ENCODE measurements around the gene WDR59. TPM values are rescaled to one million over a fixed set of nuclear protein-coding genes. Genes with fewer than 3 reads are reported as not detected.
A peak's percentile ranks its signal among the peaks of the same experiment; 100 is the strongest.

The WDR59 gene
- total RNA-seq, 2 experiments from 2014 or later, result 58.3 to 58.4 TPM

DNA sequence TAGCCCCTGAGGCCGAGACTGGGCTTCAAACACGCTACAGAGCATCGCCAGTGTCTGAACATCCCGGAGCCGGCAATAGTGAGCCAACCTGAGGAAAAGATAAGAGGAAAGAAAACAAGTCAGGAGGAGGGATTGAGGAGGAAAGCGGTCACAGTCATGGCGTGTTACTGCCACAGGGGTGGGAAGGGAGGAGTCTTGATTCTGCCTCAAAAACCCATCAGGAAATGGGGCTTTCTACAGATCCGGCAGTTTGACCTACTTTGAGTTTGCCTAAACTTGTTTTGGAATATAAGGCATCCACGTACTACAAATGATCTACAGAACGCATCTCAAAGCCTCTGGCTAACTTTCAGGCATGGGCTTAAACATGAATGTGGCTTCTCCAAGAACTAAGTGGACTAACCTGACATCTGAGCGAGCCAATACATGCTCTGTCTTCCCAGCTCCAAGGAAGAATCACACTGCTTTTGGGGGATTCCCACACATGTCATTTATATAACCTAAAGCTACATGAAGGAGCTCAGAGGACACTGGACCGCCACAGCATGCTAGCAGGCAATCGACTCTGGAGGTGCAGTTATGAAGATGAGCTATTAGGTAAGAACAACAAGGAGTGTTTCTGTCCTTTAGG is 96.6 kb downstream of the WDR59 start:
- Mint-ChIP-seq H3K4me3 (no peak overlapping the region), H3K27me3 (no peaks in the 10 kb centered on the region), H3K4me1 (no peaks in the 10 kb centered on the region), H3K27ac (no peak overlapping the region), H3K9me3 (no peaks in the 10 kb centered on the region), H3K36me3 (peaks cover 18% of the 10 kb centered on the region)
- no peak for DNase-seq

DNA sequence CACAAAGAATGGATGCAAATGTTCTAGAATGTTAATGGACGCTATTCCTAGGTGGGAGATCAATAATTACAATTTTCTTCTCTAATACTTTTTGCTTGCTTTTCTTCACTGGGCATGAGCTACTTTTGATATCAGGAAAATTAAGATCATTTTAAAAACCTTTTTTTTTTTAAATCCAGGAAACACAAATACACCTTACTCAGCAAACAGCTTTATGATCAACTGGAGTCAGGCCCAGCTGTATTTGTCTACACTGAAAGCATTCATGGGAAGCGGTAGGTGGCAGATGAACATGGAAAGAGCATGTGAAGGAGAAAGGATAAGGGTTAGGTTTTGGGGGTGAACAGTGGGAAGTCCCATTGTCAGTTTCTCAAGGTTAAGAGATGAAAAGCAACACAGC is 97.8 kb downstream of the WDR59 start:
- no peak overlapping the region for H3K27ac Mint-ChIP-seq
- H3K27me3 Mint-ChIP-seq, result no peaks in the 10 kb centered on the region
- DNase-seq, result no peak
- no peak overlapping the region for H3K4me3 Mint-ChIP-seq
- H3K36me3 Mint-ChIP-seq, result peaks cover 20% of the 10 kb centered on the region
- no peaks in the 10 kb centered on the region for H3K9me3 Mint-ChIP-seq
- H3K4me1 Mint-ChIP-seq, result no peaks in the 10 kb centered on the region

DNA sequence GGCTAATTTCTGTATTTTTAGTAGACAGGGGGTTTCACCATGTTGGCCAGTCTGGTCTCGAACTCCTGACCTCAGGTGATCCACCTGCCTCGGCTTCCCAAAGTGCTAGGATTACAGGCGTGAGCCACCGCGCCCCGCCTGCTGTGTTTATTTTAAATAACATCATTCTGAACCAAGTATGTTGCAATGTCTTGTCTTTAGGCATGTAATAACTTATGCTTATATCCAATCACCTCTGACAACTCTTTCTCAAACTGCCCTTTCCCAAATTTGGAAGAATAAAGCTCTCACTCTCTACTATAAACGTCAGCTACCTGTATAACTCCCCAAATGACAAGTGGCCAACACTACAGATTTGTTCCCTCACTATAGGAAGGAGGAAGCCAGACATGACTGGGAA is 107.2 kb downstream of the WDR59 start:
- no peaks in the 10 kb centered on the region for H3K27me3 Mint-ChIP-seq
- no peak overlapping the region for H3K27ac Mint-ChIP-seq
- H3K9me3 Mint-ChIP-seq, result no peaks in the 10 kb centered on the region
- H3K4me3 Mint-ChIP-seq, result no peak overlapping the region
- peaks cover 8% of the 10 kb centered on the region for H3K36me3 Mint-ChIP-seq
- no peaks in the 10 kb centered on the region for H3K4me1 Mint-ChIP-seq
- DNase-seq, result no peak

DNA sequence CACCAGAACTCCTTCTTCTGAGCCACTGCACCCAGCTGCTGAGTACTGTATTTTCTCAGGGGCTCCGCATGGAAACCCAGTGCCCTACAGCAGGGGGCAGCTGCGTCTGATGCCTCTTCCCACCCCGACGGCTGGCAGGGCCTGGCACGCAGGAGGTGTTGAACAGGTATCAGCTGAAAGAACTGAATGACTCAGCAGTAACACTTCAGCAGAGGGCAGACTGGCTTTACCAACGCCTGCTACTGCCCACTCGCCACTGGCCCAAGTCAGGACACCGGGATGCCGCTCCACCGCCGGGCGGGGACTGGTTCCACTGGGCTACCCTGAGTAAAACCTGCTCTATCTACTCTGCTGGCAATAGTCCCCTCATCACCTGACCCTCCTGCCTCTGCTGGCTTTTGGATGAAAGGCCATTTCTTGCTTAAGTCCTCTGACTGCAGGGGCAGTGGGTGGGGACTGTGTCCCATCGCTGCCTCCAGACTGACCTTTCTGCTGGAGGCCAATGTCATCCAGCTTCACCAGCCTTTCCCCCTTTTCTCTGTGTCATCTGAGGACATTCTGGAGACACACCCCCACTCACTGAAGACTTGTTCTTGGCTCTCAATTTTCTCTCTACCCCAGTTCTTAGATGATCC is 109.9 kb downstream of the WDR59 start:
- no peaks in the 10 kb centered on the region for H3K27me3 Mint-ChIP-seq
- no peak overlapping the region for H3K27ac Mint-ChIP-seq
- H3K4me3 Mint-ChIP-seq, result no peak overlapping the region
- H3K4me1 Mint-ChIP-seq, result no peaks in the 10 kb centered on the region
- no peak for DNase-seq
- peaks cover 9% of the 10 kb centered on the region for H3K36me3 Mint-ChIP-seq
- no peaks in the 10 kb centered on the region for H3K9me3 Mint-ChIP-seq

DNA sequence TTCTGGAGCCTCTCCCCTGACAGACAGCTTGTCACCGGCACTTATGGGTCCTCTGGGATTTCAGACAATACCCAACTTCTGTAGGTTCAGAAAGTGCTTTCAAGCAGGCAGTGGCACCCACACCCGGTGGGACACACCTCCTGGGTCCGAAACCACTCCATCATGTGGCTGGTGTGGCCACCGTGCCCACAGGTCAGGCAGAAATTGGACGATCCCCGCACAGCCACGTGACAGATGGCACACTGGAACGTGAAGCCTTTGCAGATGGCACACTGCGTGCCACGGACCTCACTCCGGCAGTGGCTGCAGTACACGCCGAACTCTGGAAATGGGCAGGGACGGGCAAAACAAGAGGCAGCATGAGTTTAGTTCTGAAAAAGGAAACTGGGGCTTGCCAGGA is 110.8 kb downstream of the WDR59 start:
- peak overlapping the region; percentile 45 for H3K27ac Mint-ChIP-seq
- H3K27me3 Mint-ChIP-seq, result no peaks in the 10 kb centered on the region
- H3K36me3 Mint-ChIP-seq, result peaks cover 9% of the 10 kb centered on the region
- H3K4me1 Mint-ChIP-seq, result no peaks in the 10 kb centered on the region
- H3K4me3 Mint-ChIP-seq, result no peak overlapping the region
- no peak for DNase-seq
- no peaks in the 10 kb centered on the region for H3K9me3 Mint-ChIP-seq

DNA sequence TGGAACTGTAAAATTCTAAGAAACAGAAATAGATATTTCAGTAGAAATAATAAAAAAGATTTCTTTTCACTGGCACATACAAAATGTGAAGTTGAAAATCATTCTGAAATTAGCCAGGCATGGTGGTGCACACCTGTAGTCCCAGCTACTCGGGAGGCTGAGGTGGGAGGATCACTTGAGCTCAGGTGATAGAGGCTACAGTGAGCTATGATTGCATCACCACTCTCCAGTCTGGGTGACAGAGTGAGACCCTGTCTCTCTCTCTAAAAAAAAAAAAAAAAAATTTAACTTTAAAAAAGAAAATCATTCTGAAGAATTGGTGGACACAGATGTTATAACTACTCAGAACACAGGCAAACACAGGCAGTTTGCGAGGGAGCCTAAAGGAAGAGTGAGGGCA is 112.6 kb downstream of the WDR59 start:
- H3K4me1 Mint-ChIP-seq, result peaks cover 8% of the 10 kb centered on the region
- H3K27ac Mint-ChIP-seq, result no peak overlapping the region
- no peaks in the 10 kb centered on the region for H3K9me3 Mint-ChIP-seq
- H3K27me3 Mint-ChIP-seq, result no peaks in the 10 kb centered on the region
- H3K36me3 Mint-ChIP-seq, result peaks cover 9% of the 10 kb centered on the region
- no peak overlapping the region for H3K4me3 Mint-ChIP-seq
- DNase-seq, result no peak

DNA sequence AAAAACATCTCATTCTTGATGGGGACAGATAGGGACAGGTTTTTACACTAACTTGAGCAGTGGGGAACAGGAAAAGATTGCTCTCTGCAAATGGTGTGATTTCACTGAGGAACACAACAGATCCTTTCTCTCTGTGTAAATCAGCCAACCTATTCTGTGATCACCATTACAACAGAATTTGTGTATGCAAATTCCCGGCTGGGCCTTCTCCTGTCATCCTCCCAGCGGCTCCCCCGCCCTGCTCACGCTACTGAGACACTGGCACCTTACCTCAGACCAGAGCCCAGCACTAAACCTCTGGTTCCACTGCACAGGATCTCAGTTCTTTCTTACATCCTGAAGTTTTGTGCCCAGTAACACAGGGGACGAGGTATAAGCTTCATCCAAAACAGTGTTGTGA is 113.3 kb downstream of the WDR59 start:
- Mint-ChIP-seq H3K4me1 (peaks cover 8% of the 10 kb centered on the region), H3K36me3 (peaks cover 7% of the 10 kb centered on the region), H3K27ac (no peak overlapping the region), H3K27me3 (no peaks in the 10 kb centered on the region), H3K4me3 (no peak overlapping the region), H3K9me3 (no peaks in the 10 kb centered on the region)
- no peak for DNase-seq

DNA sequence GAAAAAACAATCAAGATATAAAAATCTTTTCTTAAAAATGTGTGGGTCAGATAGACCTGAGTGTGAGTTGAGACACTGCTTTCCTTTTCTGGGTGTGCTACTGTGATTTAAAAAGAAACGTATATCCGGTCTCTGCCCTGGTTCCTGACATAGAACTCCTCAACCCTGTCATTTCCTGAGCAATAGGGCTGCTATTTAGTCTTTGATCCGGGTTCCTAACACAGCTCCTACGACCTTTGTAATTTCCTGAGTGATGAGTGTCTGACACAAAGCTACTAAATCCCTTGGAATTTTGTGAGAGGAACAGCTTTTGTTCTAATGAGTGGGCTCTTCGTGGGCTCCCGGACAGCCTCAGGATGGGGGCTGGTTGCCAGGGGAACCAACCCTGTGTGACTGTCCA is 116.4 kb downstream of the WDR59 start:
- Mint-ChIP-seq H3K27me3 (no peaks in the 10 kb centered on the region), H3K4me3 (no peak overlapping the region), H3K36me3 (peaks cover 5% of the 10 kb centered on the region), H3K9me3 (no peaks in the 10 kb centered on the region), H3K27ac (peak overlapping the region; percentile 78), H3K4me1 (peaks cover 8% of the 10 kb centered on the region)
- no peak for DNase-seq

DNA sequence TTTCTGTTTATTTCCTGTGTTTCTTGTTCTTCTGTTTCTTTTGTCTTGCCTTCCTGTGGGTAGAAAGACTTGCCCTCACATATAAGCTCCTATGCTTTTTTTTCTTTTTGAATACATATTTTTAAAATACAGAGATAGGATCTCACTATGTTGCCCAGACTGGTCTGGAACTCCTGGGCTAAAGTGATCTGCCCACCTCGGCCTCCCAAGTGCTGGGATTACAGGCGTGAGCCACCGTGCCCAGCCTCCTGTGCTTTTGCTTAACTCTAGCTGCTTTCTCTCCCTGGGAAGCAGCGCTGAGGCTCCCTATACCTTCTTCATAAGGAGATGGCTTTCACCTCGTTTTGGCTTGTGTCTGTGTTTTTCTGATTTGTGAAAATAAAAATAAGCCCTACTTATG is 116.9 kb downstream of the WDR59 start:
- H3K9me3 Mint-ChIP-seq, result no peaks in the 10 kb centered on the region
- H3K36me3 Mint-ChIP-seq, result peaks cover 1% of the 10 kb centered on the region
- no peak for DNase-seq
- H3K27me3 Mint-ChIP-seq, result no peaks in the 10 kb centered on the region
- H3K4me3 Mint-ChIP-seq, result no peak overlapping the region
- no peak overlapping the region for H3K27ac Mint-ChIP-seq
- peaks cover 8% of the 10 kb centered on the region for H3K4me1 Mint-ChIP-seq

DNA sequence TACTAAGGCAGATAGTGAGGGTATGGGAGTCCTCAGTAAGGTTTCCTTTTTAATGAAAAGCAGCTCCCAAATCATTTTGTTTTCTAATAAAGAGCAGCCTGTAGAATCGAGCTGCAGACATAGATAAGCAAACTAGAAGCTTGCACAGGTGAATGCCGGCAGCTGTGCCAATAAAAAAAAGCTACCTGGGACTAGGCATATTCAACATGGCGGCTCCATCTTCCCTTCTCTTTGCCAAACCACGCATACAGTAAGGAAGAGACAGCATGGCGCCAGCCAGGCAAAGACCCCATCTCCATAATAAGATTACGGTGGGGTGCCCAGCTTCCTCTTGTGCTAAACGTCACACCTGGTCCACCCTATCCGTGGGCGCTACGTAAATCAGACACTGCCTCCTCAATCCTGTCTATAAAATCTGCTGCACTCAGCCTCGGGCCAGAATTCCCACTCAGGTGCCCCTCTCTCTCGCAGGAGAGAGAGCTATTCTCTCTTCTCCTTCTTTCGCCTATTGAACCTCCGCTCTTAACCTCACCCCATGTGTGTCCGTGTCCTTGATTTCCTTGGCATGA is 117.6 kb downstream of the WDR59 start:
- H3K36me3 Mint-ChIP-seq, result peaks cover 1% of the 10 kb centered on the region
- no peaks in the 10 kb centered on the region for H3K27me3 Mint-ChIP-seq
- H3K27ac Mint-ChIP-seq, result no peak overlapping the region
- DNase-seq, result no peak
- no peak overlapping the region for H3K4me3 Mint-ChIP-seq
- peaks cover 8% of the 10 kb centered on the region for H3K4me1 Mint-ChIP-seq
- H3K9me3 Mint-ChIP-seq, result no peaks in the 10 kb centered on the region

DNA sequence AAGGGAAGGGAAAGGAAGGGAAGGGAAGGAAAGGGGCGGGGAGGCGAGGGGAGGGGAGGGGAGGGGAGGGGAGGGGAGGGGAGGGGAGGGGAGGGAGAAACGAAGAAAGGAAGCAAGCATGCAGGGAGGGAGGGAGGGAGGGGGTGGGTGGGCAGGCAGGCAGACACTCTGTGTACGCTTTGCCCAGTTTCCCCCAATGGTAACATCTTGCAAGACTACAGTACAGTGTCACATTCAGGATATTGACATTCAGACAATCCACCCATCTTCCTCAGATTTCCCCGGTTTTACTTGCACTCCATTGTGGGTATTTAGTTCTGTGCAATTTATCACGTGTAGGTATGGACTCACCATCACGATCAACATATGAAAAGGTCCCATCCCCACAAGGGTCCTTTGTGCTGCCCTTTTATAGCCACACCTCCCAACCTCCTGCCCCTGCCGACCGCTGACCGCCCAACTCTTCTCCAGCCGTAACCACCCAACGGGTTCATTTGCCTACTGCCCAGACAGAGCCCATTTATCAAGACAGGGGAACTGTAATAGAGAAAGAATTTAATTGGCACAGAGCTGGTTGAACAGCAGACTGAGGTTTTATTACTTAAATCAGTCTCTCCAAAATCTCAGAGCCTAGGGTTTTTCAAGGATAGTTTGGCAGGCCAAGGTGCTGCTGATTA is 118.9 kb downstream of the WDR59 start:
- DNase-seq, result no peak
- Mint-ChIP-seq H3K4me3 (no peak overlapping the region), H3K36me3 (no peaks in the 10 kb centered on the region), H3K27ac (no peak overlapping the region), H3K9me3 (no peaks in the 10 kb centered on the region), H3K4me1 (peaks cover 8% of the 10 kb centered on the region), H3K27me3 (no peaks in the 10 kb centered on the region)

DNA sequence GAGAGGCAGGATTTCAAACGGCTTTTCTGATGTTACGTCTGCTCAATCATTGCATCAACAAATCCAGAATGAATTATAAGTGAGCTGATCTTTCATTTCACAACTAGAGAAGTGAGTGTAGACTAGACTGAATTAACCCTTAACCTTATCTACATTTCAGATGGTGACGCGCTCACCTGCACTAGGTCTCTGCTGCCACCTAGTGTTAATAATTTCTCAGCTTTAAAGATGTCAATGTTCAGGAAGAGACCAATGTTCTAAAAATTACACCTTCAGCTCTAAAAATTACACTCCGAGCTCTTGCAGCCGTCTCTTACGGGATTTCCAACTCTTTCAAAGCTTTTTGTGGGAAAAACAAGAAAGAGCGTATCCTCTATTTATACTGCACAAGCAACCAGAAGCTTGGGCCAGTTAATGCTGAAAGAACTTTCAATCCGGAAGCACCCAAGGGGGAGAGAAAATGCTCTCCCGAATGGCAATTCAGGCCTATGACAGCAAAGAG is 122.1 kb downstream of the WDR59 start:
- DNase-seq, result no peak
- H3K4me1 Mint-ChIP-seq, result peaks cover 2% of the 10 kb centered on the region
- no peaks in the 10 kb centered on the region for H3K27me3 Mint-ChIP-seq
- H3K9me3 Mint-ChIP-seq, result no peaks in the 10 kb centered on the region
- H3K4me3 Mint-ChIP-seq, result no peak overlapping the region
- H3K27ac Mint-ChIP-seq, result no peak overlapping the region
- no peaks in the 10 kb centered on the region for H3K36me3 Mint-ChIP-seq

DNA sequence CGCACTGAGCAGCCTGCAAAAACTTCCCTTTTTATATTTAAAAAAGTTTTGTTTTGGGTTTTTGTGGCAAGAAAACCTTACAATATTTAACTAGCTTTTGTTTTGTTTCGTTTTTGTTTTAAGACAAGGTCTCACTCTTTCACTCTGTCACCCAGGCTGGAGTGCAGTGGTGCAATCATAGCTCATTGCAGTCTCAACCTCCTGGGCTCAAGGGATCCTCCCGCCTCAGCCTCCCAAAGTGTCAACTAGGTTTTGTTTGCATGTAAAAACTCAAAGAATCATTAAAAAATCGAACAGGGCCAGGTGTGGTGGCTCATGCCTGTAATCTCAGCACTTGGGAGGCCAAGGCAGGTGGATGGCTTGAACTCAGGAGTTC is 132.4 kb downstream of the WDR59 start:
- Mint-ChIP-seq H3K4me1 (no peaks in the 10 kb centered on the region), H3K9me3 (no peaks in the 10 kb centered on the region), H3K36me3 (no peaks in the 10 kb centered on the region), H3K4me3 (no peak overlapping the region), H3K27me3 (no peaks in the 10 kb centered on the region), H3K27ac (no peak overlapping the region)
- no peak for DNase-seq

DNA sequence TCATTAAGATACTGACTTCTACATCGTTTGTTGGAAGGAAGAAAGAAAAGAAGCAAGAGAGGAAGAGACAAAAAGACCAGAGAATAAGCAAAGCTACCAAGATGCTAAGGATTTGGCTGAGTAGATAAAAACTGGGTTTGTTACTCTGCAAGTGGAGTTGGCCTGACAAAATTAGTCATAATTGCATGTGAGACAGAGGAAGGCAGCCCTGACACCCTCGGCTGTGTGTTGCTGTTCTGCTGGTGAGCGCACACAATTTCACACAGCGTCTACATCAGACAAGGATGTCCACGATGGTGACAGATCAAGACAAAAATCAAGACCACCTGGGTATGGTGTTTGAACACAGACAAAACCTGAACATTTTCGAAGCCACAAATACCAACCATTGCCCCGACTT is 134.9 kb downstream of the WDR59 start:
- Mint-ChIP-seq H3K27ac (no peak overlapping the region), H3K36me3 (no peaks in the 10 kb centered on the region), H3K4me3 (no peak overlapping the region), H3K4me1 (no peaks in the 10 kb centered on the region), H3K27me3 (no peaks in the 10 kb centered on the region), H3K9me3 (no peaks in the 10 kb centered on the region)
- no peak for DNase-seq

DNA sequence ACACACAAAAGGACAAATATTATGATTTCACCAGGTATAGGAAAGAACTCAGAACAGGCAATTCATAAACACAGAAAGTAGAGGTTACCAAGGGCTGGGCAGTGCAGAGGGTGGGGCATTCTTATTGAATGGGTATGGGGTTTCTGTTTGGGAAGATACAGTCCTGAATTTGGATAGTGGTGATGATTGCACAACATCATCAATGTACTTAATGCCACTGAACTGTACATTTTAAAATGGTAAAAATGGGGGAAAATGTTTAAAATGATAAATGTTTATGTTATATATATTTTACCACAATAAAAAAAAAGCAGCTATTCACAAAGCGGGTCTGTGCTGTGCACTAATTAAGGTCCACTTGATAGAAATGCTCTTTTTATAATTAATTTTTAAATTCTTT is 137.7 kb downstream of the WDR59 start:
- peaks cover 3% of the 10 kb centered on the region for H3K27me3 Mint-ChIP-seq

More for the DNA sequence above, 137.7 kb downstream of the WDR59 start:
- H3K36me3 Mint-ChIP-seq, result no peaks in the 10 kb centered on the region
- DNase-seq, result no peak
- no peaks in the 10 kb centered on the region for H3K9me3 Mint-ChIP-seq
- H3K27ac Mint-ChIP-seq, result no peak overlapping the region
- H3K4me3 Mint-ChIP-seq, result no peak overlapping the region
- H3K4me1 Mint-ChIP-seq, result peaks cover 2% of the 10 kb centered on the region

Data from activated naive CD8-positive, alpha-beta T cell treated with anti-CD3 and anti-CD28 coated beads for 36 hours (primary cell).